ENCODE data around the gene TASP1.

DNA sequence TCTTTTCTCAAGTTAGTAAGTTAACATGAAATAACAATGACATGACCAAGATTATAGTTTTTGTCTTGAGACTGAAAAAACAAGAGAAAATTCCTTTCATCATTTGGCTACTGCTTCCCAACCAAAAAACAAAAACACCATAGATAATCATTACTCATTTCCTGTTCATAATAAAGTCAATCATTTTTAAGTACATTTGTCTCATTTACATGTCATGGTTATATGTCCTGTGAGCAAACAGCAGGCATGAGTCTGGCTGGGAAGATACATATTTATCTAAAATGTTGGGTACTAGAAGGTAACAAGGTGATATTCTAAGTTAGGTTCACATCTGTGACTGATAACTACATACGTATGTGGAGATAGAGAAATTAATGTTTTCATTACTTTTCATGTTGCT is 237.1 kb downstream of the TASP1 start:
- TF ChIP-seq POLR2AphosphoS5 (IDR thresholded peaks at IDR 0.05; ENCODE audit: insufficient read depth, low read depth, low read length), result no peak
- no peak for TF ChIP-seq POLR2A (IDR thresholded peaks at IDR 0.05; ENCODE audit: low read depth, low read length)
- TF ChIP-seq, protein P1, sequence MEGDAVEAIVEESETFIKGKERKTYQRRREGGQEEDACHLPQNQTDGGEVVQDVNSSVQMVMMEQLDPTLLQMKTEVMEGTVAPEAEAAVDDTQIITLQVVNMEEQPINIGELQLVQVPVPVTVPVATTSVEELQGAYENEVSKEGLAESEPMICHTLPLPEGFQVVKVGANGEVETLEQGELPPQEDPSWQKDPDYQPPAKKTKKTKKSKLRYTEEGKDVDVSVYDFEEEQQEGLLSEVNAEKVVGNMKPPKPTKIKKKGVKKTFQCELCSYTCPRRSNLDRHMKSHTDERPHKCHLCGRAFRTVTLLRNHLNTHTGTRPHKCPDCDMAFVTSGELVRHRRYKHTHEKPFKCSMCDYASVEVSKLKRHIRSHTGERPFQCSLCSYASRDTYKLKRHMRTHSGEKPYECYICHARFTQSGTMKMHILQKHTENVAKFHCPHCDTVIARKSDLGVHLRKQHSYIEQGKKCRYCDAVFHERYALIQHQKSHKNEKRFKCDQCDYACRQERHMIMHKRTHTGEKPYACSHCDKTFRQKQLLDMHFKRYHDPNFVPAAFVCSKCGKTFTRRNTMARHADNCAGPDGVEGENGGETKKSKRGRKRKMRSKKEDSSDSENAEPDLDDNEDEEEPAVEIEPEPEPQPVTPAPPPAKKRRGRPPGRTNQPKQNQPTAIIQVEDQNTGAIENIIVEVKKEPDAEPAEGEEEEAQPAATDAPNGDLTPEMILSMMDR (IDR thresholded peaks at IDR 0.05; ENCODE audit: extremely low read depth in 1 of 2, insufficient read depth in 1 of 2, low read depth in 1 of 2, low read length in 2 of 2), result no peak

Measured in endothelial cell of umbilical vein (primary cell).